Smooth muscle cell (in vitro differentiated cells): ENCODE measurements around the gene PKNOX2. TPM values are rescaled to one million over a fixed set of nuclear protein-coding genes. Genes with fewer than 3 reads are reported as not detected.

Source experiments
- DNase-seq: peaks from one replicate; lab custom pipeline; 2025; ENCODE audit not compliant: unreplicated experiment; lab: John Stamatoyannopoulos, UW
- H2AFZ ChIP-seq: fragments of 200-600 bp; sonication (generic); 2 replicates; pipeline ENCODE4 v1.6.0; 2016; ENCODE audit warnings: antibody characterized with exemption, low read depth, mild to moderate bottlenecking
- H3F3A ChIP-seq: fragments of 200-600 bp; sonication (generic); 2 replicates; pipeline ENCODE4 v1.6.0; 2017; ENCODE audit warnings: antibody characterized with exemption, low read depth
- H3K27ac ChIP-seq: fragments of 200-600 bp; sonication (generic); 2 replicates; pipeline ENCODE4 v1.5.1; 2016; ENCODE audit warnings: low read depth, mild to moderate bottlenecking
- H3K27me3 ChIP-seq: fragments of 200-600 bp; sonication (generic); 2 replicates; pipeline ENCODE4 v1.6.1; 2016; ENCODE audit warnings: low read depth, mild to moderate bottlenecking
- H3K36me3 ChIP-seq: fragments of 200-600 bp; sonication (generic); 2 replicates; pipeline ENCODE4 v1.5.1; 2016; ENCODE audit warnings: low read depth
- H3K4me1 ChIP-seq: fragments of 200-600 bp; sonication (generic); 2 replicates; pipeline ENCODE4 v1.5.1; 2016; ENCODE audit warnings: low read depth
- H3K4me2 ChIP-seq: fragments of 200-600 bp; sonication (generic); 2 replicates; pipeline ENCODE4 v1.6.0; 2016; ENCODE audit warnings: mild to moderate bottlenecking
- H3K4me3 ChIP-seq: fragments of 200-600 bp; sonication (generic); 2 replicates; pipeline ENCODE4 v1.5.1; 2016; ENCODE audit warnings: mild to moderate bottlenecking
- H3K79me2 ChIP-seq: fragments of 200-600 bp; sonication (generic); 2 replicates; pipeline ENCODE4 v1.6.0; 2016; ENCODE audit warnings: low read depth, mild to moderate bottlenecking
- H3K9ac ChIP-seq: fragments of 200-600 bp; sonication (generic); 2 replicates; pipeline ENCODE4 v1.6.0; 2016; ENCODE audit warnings: low read depth
- H3K9me3 ChIP-seq: fragments of 200-600 bp; sonication (generic); replicated peaks from 2 replicates; pipeline ENCODE4 v1.5.1; 2016; ENCODE audit warnings: low read depth
- H4K20me1 ChIP-seq: fragments of 200-600 bp; sonication (generic); 2 replicates; pipeline ENCODE4 v1.6.0; 2016; ENCODE audit warnings: low read depth
- CTCF ChIP-seq: fragments of 200-600 bp; sonication (generic); IDR thresholded peaks from 2 replicates; pipeline ENCODE4 v1.5.1; 2017; ENCODE audit warnings: borderline replicate concordance, mild to moderate bottlenecking, antibody characterized with exemption; ENCODE audit not compliant: insufficient read depth, poor library complexity, severe bottlenecking
- WGBS: methylation state at CpG from one replicate; pipeline ENCODE4 v1.1.7; 2016; ENCODE audit warnings: low lambda C conversion rate; 5-methylcytosine and 5-hydroxymethylcytosine counted together
- polyA plus RNA-seq: library from polyadenylated mRNA; unstranded; fragments of >200 nt; fragmentation: Nextera tagmentation; extraction: Ambion mirVana; gene quantifications from 2 replicates; pipeline ENCODE4 v1.2.1, GENCODE V29; 2016
- total RNA-seq: library from RNA; depleted of rRNA; stranded (reverse); fragments of >200 nt; gene quantifications from 2 replicates; pipeline ENCODE4 v1.2.3, GENCODE V29; 2014

The PKNOX2 gene
- total and polyA plus RNA-seq, 2 experiments from 2014 or later, result 7.2 to 7.9 TPM

- Histone ChIP-seq H3K27me3 (no peaks in the 10 kb centered on the region), H3K4me3 (no peak overlapping the region), H3K79me2 (no peaks in the 10 kb centered on the region), H3K9ac (no peak overlapping the region), H2AFZ (no peak overlapping the region), H3K9me3 (no peaks in the 10 kb centered on the region), H3K27ac (no peak overlapping the region), H3F3A (peaks cover 13% of the 10 kb centered on the region), H3K4me1 (peaks cover 56% of the 10 kb centered on the region), H3K36me3 (no peaks in the 10 kb centered on the region), H4K20me1 (no peaks in the 10 kb centered on the region), H3K4me2 (no peak overlapping the region)
- TF ChIP-seq CTCF, result no peak
- 73% methylated on average over 2 of the region's 2 CpGs for WGBS
- DNase-seq, result no peak
Measured at GRCh38 chr11:125347261-125347585, 182.7 kb downstream of the PKNOX2 start.

- WGBS, result 59% methylated on average over 13 of the region's 13 CpGs
- no peaks in the 10 kb centered on the region for H3K36me3 ChIP-seq
- no peaks in the 10 kb centered on the region for H3K79me2 ChIP-seq
- H2AFZ ChIP-seq, result no peak overlapping the region
- no peak overlapping the region for H3K4me3 ChIP-seq
- H3K9ac ChIP-seq, result no peak overlapping the region
- no peaks in the 10 kb centered on the region for H4K20me1 ChIP-seq
- H3F3A ChIP-seq, result peaks cover 9% of the 10 kb centered on the region
- DNase-seq, result no peak
- H3K27ac ChIP-seq, result no peak overlapping the region
- TF ChIP-seq CTCF, result no peak
- H3K4me2 ChIP-seq, result no peak overlapping the region
- no peaks in the 10 kb centered on the region for H3K9me3 ChIP-seq
- peaks cover 46% of the 10 kb centered on the region for H3K4me1 ChIP-seq
- no peaks in the 10 kb centered on the region for H3K27me3 ChIP-seq
Measured at GRCh38 chr11:125348141-125348651, 183.6 kb downstream of the PKNOX2 start.

- WGBS, result 29% methylated on average over 9 of the region's 9 CpGs
- Histone ChIP-seq H3K9ac (no peak overlapping the region), H3K9me3 (no peaks in the 10 kb centered on the region), H3K4me2 (no peak overlapping the region), H3K27ac (no peak overlapping the region), H2AFZ (no peak overlapping the region), H3K27me3 (no peaks in the 10 kb centered on the region), H3F3A (peaks cover 5% of the 10 kb centered on the region), H3K4me1 (peaks cover 40% of the 10 kb centered on the region), H3K36me3 (no peaks in the 10 kb centered on the region), H3K79me2 (no peaks in the 10 kb centered on the region), H4K20me1 (no peaks in the 10 kb centered on the region), H3K4me3 (no peak overlapping the region)
- TF ChIP-seq CTCF, result peak; percentile 91
- peak; percentile 16 for DNase-seq
Measured at GRCh38 chr11:125348674-125349309, 184.2 kb downstream of the PKNOX2 start.
